ENCODE measurements around the gene VANGL1. TPM values are rescaled to one million over a fixed set of nuclear protein-coding genes. Genes with fewer than 3 reads are reported as not detected.
A peak's percentile ranks its signal among the peaks of the same experiment; 100 is the strongest.

Gene VANGL1
- total and polyA plus RNA-seq, 2 of the 4 experiments (the other 2 are of a cell fraction) = 6.1 to 6.7 TPM

DNA sequence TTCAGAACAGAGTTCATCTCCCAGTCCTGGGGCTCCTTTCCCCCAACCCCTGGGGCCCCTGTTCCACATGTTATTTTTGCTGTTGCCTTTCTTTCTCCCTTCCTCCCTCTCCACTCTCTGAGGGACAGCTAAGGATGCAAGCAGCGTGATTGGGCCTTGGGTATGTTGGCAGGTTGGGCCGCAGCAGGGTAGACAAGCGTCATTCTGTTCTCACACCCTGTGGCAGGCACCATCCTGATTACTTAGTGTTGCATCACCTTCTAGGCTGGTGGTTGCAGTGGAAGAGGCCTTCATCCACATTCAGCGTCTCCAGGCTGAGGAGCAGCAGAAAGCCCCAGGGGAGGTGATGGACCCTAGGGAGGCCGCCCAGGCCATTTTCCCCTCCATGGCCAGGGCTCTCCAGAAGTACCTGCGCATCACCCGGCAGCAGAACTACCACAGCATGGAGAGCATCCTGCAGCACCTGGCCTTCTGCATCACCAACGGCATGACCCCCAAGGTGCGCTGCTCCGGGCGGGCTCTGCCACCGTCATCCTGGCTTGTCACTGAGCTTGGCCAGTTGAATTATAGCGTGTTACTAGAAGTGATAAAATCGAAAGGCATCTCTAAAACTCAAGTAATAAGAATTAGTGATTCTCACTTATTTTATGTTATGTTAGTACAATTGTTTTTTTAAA lies 43.4 kb downstream of the VANGL1 start:
- Histone ChIP-seq H3K4me3 (ENCODE audit: insufficient read depth, low read depth, low read length) (no peak overlapping the region), H4K5ac (ENCODE audit: low read depth, low read length) (no peak overlapping the region), H3K18ac (ENCODE audit: low read depth, low read length) (no peak overlapping the region), H3K14ac (replicated peaks; ENCODE audit: low read depth, low read length) (no peak overlapping the region), H3K9me1 (ENCODE audit: insufficient read depth, low read length) (no peaks in the 10 kb centered on the region), H2BK20ac (ENCODE audit: low read depth, low read length) (no peak overlapping the region), H3K4me1 (ENCODE audit: control insufficient read depth, insufficient read depth, low read length) (no peaks in the 10 kb centered on the region), H3K79me1 (ENCODE audit: low read depth in 1 of 2, low read length in 2 of 2) (no peaks in the 10 kb centered on the region), H3K23ac (ENCODE audit: low read depth, low read length) (no peak overlapping the region), H4K91ac (ENCODE audit: insufficient read depth, low read depth, low read length) (no peak overlapping the region), H2AFZ (replicated peaks; ENCODE audit: low read length, poor library complexity) (no peak overlapping the region), H3K56ac (ENCODE audit: extremely low read depth, insufficient read depth, low read length) (no peak overlapping the region), H2AK9ac (replicated peaks; ENCODE audit: low read depth, low read length, poor library complexity) (no peak overlapping the region), H2BK120ac (ENCODE audit: low read depth, low read length) (no peak overlapping the region), H3K9ac (ENCODE audit: low read depth, low read length) (no peak overlapping the region), H3K36me3 (ENCODE audit: control insufficient read depth, insufficient read depth, low read length) (peaks cover 12% of the 10 kb centered on the region), H2BK15ac (ENCODE audit: low read depth, low read length) (no peak overlapping the region), H2BK5ac (ENCODE audit: low read depth, low read length, poor library complexity, severe bottlenecking) (no peak overlapping the region), H4K8ac (ENCODE audit: low read depth in 2 of 2, low read length in 2 of 2) (no peak overlapping the region), H3K27ac (ENCODE audit: insufficient read depth, low read length) (no peak overlapping the region), H3K4me2 (ENCODE audit: low read depth, low read length) (no peak overlapping the region), H4K20me1 (ENCODE audit: insufficient read depth, low read length) (no peaks in the 10 kb centered on the region), H2AK5ac (ENCODE audit: low read depth, low read length) (no peak overlapping the region), H3K9me3 (ENCODE audit: control insufficient read depth, insufficient read depth, low read length) (no peaks in the 10 kb centered on the region), H3K4ac (ENCODE audit: low read depth, low read length) (no peak overlapping the region), H3K27me3 (ENCODE audit: control insufficient read depth, insufficient read depth, low read length) (no peaks in the 10 kb centered on the region)
- ChIA-PET CTCF (no interaction called here), POLR2A (ENCODE audit: unreplicated experiment) (no interaction called here)
- TF ChIP-seq SMC3 (IDR thresholded peaks at IDR 0.05; ENCODE audit: low read depth, low read length) (no peak), CEBPB (IDR thresholded peaks at IDR 0.05; ENCODE audit: low read depth, low read length) (0 out of 2 replicates have a peak, but pooled peaks have one; percentile 26)
- TF ChIP-seq, protein P1, sequence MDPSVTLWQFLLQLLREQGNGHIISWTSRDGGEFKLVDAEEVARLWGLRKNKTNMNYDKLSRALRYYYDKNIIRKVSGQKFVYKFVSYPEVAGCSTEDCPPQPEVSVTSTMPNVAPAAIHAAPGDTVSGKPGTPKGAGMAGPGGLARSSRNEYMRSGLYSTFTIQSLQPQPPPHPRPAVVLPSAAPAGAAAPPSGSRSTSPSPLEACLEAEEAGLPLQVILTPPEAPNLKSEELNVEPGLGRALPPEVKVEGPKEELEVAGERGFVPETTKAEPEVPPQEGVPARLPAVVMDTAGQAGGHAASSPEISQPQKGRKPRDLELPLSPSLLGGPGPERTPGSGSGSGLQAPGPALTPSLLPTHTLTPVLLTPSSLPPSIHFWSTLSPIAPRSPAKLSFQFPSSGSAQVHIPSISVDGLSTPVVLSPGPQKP (IDR thresholded peaks at IDR 0.05; ENCODE audit: borderline replicate concordance, low read depth, low read length) = no peak
- TF ChIP-seq, protein P2, sequence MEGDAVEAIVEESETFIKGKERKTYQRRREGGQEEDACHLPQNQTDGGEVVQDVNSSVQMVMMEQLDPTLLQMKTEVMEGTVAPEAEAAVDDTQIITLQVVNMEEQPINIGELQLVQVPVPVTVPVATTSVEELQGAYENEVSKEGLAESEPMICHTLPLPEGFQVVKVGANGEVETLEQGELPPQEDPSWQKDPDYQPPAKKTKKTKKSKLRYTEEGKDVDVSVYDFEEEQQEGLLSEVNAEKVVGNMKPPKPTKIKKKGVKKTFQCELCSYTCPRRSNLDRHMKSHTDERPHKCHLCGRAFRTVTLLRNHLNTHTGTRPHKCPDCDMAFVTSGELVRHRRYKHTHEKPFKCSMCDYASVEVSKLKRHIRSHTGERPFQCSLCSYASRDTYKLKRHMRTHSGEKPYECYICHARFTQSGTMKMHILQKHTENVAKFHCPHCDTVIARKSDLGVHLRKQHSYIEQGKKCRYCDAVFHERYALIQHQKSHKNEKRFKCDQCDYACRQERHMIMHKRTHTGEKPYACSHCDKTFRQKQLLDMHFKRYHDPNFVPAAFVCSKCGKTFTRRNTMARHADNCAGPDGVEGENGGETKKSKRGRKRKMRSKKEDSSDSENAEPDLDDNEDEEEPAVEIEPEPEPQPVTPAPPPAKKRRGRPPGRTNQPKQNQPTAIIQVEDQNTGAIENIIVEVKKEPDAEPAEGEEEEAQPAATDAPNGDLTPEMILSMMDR (conservative IDR thresholded peaks at IDR 0.05; ENCODE audit: low read depth, low read length) = no peak
- BruUV-seq (replicated peaks) = no TSS peak
- no peak for DNase-seq
- no CpG with 5 or more reads among the region's 14 CpGs for WGBS, 2 experiments (ENCODE audit: extremely low coverage in 2 of 2, insufficient read length in 1 of 2)
- intact Hi-C loops (cut with micrococcal nuclease) (no loop called here), dilution Hi-C loops (cut with HindIII; ENCODE audit: low sequenced_read_pairs, unreplicated experiment) (no loop called here), in situ Hi-C loops (cut with MboI; ENCODE audit: low sequenced_read_pairs) (no loop called here)
- ATAC-seq (ENCODE audit: low read depth) = no peak
